DMS53 treated with DMSO at 0.1 percent for 48 hours (cell line): Measurements from ENCODE around the gene THRB.

Source experiments
- DNase-seq: peaks from one replicate; lab custom pipeline; 2025; ENCODE audit not compliant: unreplicated experiment; lab: John Stamatoyannopoulos, UW

Gene THRB

DNA sequence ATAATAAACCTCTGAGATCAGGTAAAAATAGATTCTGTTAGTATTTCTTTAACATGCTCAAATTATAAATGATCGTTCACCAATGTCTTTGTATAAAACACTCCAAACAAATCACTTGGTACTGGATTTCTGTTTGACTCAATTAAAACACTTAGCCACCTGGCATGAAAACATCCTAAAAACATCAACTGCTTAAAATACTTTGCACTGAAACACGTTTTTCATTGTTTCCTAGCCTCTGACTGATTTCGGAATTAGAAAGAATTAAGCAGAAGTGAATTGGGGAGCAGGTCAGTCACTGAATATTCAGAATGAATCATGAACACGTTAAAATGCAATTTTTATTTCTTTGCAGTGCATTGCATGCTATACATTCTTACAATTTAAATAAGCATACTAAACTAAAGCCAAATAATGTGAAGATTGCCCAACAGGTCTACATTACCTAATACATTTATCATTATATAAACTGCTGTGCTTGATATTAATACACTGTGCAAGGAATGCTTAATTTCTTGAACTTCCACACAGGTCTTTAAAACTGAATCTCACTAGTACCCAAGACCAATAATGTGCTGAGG lies 1.6 kb downstream of the THRB start:
- DNase-seq: no peak

- DNase-seq: no peak
Observed at GRCh38 chr3:24490151-24490550, 4.5 kb downstream of the THRB start.

DNA sequence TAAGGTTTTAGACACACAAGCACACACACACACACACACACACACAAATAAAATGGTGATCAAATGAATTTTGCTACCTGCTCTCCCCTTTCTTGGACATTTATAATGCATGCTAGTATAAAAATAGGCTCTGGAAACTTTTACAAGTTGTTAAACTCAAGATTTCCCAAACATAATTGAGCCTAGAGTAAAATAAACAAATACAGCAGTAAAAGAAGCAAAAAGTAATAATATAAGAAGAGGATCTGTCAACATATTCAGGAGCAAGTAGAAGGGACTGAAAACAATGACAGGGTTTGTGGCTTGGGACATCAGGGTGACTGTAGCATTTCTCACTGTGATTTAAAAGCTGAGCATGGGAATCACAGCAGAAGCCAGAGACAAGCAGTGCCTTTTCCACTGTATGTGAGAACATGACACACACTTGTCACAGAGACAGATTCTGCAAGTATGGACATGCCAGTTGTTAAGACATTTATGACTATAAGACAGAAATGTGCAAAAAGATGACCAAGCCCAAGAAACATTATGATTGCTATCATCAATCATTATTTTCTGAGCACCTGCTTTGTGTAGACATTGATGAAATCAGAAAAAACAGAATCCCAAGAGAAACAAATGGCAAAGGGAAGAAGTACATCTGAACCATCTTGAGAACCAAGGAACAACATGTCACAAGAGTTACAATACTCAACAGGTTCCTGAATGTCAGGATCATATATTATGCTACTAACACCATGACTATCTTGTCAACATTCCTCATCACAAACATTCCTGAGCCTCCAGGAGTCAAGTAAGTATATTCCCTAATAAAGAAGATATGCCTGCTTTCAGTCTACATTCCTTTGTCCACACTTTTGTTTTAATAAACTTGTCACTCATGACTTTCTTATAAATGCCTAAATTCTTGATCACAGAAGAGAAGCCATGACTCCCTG lies 7.1 kb downstream of the THRB start:
- DNase-seq: no peak

DNA sequence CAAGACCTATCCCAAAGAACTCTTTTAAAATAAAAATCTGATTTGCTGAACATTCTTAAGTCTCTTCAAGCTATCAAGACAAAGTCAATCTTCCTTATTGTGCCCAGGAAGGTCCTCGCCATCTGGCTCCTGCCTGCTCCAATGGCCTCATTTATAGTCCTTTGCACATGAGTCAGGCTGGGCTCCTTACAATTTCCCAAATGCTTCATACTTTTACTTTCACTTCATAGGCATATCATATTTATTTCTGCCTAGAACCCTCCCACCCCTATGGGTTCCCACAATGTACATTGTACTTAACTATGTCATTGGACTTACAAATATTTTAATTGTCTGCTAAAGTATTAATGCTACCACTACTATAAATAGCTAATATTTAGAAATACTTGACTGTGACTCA lies 9.1 kb downstream of the THRB start:
- no peak for DNase-seq

DNA sequence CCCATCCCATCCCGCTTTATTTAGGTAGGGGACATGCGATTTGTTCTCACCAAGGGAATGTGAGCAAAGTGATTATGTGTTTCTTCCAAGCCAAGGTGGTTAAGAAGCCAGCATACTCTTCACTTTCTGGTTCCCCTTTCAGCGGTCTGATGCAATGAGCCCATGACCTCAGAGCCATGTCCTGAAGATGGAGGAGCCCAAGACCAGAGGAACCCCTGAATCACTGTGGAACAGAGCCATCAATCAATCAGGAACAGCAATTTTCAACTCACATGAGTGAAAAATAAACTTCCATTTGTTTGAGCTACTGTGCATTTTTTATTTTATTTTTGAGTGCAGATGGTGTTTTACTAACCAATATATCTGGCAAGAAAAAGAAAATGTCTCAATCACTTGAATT lies 10.8 kb downstream of the THRB start:
- no peak for DNase-seq

GRCh38 chr3:24482096-24482705 lies 12.4 kb downstream of the THRB start:
- no peak for DNase-seq

DNA sequence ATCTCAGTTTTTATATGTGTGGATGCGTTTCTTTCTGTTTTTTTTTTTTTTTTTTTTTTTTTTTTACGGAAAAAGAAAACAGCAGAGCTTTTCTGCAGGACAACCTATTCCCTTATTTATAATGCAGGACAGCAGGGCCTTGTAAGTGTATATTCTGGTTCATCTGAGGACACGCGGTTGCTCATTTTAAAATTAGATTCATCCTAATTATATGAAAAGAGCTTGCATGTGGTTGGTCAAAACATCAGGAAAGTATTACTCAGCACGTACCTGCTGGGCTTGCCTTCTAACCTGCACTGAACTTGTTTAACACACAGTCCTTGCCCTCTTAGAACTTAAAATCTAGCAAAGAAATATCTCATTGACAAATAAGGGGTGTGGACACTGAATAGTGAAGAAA lies 13.5 kb downstream of the THRB start:
- DNase-seq: no peak

DNA sequence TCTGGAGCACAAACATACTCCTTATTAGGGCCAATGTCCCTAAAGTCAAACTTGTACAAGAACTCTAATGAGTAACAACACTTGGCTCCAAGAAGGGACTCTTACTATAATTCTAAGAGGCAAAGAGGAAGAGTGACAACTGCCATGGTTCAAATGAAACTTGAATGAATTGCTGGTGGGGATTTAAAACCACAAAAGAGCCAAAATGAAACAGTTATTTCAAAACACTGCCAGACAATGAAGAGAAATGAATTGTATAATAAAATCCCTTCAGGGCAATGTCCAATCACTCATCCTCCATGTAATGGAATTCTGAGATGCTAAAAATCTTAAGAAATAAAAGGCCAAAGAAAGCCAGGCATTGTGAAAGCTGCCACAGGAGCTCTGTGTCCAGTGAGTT lies 14.2 kb downstream of the THRB start:
- DNase-seq: no peak

DNA sequence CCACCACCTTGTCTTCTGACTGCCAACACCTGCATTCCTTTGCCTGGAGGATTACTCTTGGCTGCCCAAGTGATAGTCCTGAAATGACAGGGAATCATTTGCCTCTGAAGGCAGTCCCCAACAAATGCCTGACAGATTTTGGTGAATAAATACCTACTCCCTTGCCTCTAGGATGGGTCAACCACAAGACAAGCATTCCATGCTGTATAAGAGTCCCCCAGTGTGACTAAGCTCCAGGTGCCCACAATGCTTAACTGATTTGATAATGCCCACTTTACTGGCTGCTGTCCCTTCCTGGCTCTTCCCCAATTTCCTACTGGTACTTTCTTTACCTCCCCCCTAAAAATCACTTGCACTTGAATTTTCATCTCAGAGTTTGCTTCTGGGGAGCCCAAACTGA lies 14.8 kb downstream of the THRB start:
- no peak for DNase-seq

DNA sequence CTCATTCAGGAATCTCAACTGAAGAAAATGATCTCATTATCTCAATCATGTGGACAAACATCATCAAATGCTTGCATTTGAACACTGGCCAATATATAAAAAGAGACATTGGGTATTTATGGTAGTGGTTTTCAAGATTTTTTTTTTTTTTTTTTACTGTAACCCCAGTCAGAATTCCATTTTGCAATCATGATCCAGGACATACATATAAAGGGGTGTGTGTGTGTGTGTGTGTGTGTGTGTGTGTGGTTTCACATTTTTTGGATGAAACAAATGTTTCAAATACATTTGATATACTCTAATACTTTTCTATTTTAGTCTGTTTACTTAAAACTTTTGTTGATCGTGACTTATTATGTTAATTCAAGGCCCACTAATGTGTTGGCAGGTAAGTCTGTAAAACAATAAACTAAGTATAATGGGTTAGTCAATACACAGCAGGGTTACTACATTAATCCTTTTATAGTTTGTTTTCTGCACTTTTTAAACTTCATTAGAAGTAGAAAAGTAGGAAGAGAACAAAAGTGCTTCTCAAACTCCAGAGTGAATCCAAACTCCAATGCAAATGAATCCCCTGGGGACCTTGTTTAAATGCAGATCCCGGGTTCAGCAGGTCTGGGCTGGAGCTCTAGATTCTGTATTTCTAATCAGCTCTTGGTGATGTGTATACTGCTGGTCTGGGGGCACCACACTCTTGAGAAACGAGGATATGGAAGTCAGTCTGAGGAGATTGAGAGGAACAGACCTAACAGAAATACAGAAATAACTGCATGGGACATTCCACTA lies 17.6 kb downstream of the THRB start:
- no peak for DNase-seq

GRCh38 chr3:24475925-24476324 lies 18.7 kb downstream of the THRB start:
- no peak for DNase-seq

DNA sequence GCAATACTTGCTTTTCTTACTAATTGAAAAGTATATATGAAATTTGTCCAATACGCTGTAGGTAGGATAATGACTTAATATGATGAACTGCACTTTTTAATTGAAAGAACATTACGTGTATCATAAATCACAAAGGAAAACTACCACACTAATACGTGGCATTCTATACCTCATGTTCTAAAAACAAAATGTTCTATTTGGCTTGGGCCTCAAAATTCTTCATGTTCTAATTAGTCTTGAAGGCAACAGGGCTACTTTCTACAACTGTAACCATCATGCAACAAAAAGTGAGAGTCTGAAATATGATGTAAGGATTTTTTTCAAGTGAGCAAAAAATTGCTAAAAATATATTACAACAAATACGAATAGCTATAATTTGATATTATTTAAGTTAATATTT lies 19.8 kb downstream of the THRB start:
- DNase-seq: no peak

DNA sequence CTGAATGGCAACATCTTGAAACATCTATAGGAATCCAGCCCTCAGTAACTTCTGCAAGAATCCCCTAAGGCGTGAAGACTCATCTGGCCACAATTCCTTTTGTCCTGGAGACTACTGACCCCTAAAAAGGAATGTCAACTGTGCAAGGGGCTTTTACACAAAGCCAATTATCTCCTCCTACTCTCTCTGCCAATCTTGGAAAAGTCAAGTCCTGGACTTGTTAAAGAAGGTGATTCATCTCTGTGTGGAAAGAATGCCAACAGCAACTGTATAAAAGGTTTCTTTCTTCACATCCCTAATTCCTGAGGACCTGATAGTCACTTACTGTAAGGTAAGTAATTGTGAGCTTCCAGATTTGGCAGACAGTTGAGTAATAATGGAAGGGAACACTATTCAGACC lies 22.3 kb downstream of the THRB start:
- DNase-seq: no peak

DNA sequence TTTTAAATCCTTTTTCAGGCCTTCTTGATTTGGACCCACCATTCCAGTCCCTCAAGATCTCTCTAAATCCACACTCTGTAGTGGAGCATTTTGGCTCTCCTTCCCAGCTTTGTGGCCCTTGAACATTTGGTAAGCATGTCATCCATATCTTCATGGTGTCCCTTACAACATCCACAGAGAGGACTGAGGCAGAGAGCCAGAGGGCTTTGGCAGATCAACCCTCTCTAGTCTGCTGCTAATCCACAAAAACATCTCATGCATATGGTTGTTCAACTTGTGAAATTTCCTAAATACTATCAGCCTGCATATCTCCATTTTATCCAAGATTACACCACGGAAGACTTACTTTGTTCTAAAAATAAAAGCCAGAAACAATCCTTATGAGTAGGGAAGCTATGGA lies 23.2 kb downstream of the THRB start:
- DNase-seq: no peak

DNA sequence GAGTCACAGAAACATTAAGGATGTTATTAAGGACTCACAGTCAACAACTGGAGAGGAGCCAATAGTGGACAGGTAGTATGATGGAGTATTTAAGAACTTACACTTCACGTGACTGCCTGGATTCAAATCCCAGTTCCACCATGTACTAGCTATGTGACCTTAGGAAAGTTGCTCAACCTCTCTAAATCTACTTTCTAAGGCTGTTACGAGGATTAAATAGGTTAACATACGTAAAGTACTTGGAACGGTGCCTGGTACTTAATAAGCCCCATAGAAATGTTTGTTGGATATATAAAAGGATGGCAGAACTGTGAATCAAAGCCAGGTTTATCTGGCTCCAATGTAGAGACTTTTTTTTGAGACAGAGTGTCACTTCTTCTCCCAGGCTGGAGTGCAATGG lies 24.4 kb downstream of the THRB start:
- DNase-seq: no peak

- no peak for DNase-seq
Observed at GRCh38 chr3:24464389-24464788, 30.3 kb downstream of the THRB start.

GRCh38 chr3:24462737-24463136 lies 31.9 kb downstream of the THRB start:
- DNase-seq: no peak

DNA sequence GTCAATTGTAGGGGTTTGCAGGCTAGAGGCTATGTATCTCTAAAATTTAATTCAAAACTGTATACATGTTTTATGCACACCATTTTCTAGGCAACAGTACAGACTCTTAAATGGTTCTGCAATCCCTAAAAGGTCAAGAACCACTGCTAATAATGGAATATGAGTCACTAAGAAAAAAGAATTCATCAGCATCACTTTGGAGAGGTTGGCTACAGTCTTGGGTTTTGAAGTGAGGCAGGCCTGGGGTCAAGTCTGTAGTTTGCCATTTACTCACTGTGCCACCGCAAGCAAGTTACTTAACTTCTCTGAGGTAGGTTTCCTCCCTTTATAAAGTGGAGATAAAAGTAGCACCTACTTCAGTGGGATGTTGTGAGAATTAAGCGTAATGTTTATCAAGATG lies 33.7 kb downstream of the THRB start:
- no peak for DNase-seq

DNA sequence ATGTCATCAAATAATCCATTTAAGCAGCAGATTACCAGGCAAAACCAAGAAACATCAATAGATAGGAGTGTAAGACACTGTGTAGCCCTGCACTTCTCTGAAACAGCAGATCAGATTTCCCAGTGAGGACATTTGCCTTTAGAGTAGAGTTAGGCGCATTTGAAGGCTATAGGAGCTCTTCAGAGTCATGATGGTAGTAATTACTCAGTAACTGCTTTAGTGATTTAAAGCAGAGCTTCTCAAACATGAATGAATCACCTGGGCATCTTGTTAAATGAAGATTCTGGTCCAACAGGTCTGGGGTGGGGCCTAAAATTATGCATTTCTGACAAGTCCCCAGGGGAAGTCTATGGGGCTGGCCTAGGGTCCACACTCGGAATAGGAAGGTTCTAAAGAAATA lies 36.9 kb downstream of the THRB start:
- no peak for DNase-seq

DNA sequence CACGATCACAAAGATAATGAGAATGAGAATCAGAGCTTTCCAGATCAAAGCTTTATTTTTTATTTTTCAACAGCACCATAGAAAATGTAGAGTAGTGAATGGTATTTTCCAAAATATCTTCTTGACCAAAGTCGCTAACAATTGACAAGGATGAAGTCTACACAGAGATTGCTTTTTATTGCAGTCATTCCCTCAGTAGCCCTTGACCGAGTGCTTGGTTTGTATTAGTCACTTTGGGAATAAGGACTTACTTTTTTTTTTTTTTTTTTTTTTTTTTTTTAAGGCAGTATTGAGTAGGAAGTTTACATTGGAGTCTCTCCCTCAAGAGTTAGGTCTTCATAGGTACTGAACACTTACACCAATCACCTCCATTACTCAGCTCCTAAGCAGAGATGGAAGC lies 39.8 kb downstream of the THRB start:
- no peak for DNase-seq

GRCh38 chr3:24454393-24454792 lies 40.3 kb downstream of the THRB start:
- DNase-seq: no peak
